Smooth muscle cell of the coronary artery (primary cell): Measurements from ENCODE around the gene PSME2. TPM values are rescaled to one million over a fixed set of nuclear protein-coding genes. Genes with fewer than 3 reads are reported as not detected.

Experiments
- total RNA-seq: library from RNA; depleted of rRNA; stranded (reverse); fragments of >200 nt; gene quantifications from 2 replicates; pipeline ENCODE4 v1.2.3, GENCODE V29; 2014; ENCODE audit warnings: low replicate concordance

PSME2 gene
- 28.2 and 87.8 TPM in 2 replicates for total RNA-seq

GRCh38 chr14:24146453-24146977, at the start of gene PSME2:
PSME2 (minus strand) TSS chr14:24146610; CDS start chr14:24146581, 29 bp downstream.

GRCh38 chr14:24195186-24196070, 49.0 kb upstream of the PSME2 start, which contains the start of gene TM9SF1:
TM9SF1 (minus strand) TSS chr14:24195441; CDS start chr14:24195019, 422 bp downstream.

GRCh38 chr14:24188251-24189058, 42.0 kb upstream of the PSME2 start, which contains the start of gene IPO4:
IPO4 (minus strand) TSS chr14:24188816; CDS start chr14:24188787, 29 bp downstream.

GRCh38 chr14:24171422-24172260, 25.2 kb upstream of the PSME2 start, which contains the start of gene REC8:
REC8 (plus strand) TSS chr14:24172080; CDS start chr14:24172553, 473 bp downstream.

GRCh38 chr14:24160850-24161804, 14.7 kb upstream of the PSME2 start, which contains the start of gene IRF9:
IRF9 (plus strand) TSS chr14:24161265; CDS start chr14:24162145, 880 bp downstream.

GRCh38 chr14:24146978-24147760, 759 bp upstream of the PSME2 start, which contains the start of gene RNF31:
RNF31 (plus strand) TSS chr14:24147498; CDS start chr14:24147699, 201 bp downstream.

GRCh38 chr14:24141097-24141880, 5.1 kb downstream of the PSME2 start, which contains the start of gene EMC9:
EMC9 (minus strand) TSS chr14:24141591; CDS start chr14:24141304, 287 bp downstream.

GRCh38 chr14:24135834-24136683, 10.4 kb downstream of the PSME2 start, which contains the start of gene PSME1:
PSME1 (plus strand) TSS chr14:24136194; CDS start chr14:24136263, 69 bp downstream.

GRCh38 chr14:24130380-24130716, 16.1 kb downstream of the PSME2 start, which contains the start of gene FITM1:
FITM1 (plus strand) TSS chr14:24130659; CDS start chr14:24131564, 905 bp downstream.

GRCh38 chr14:24114532-24115421, 31.6 kb downstream of the PSME2 start, which contains the start of the genes DCAF11 and NRL:
DCAF11 (plus strand) TSS chr14:24114777; CDS start chr14:24115595, 818 bp downstream.
NRL (minus strand) TSS chr14:24114949; CDS start chr14:24082848, 32,101 bp downstream.

GRCh38 chr14:24093901-24094840, 52.2 kb downstream of the PSME2 start, which contains the start of gene PCK2:
PCK2 (plus strand) TSS chr14:24094311; CDS start chr14:24094406, 95 bp downstream.

